HEK293 (cell line): ENCODE results near the gene ECPAS.

Source experiments
- CTCF ChIA-PET: fragments of 350-600 bp; formaldehyde crosslinking; extraction: SDS; loops from one replicate; lab custom pipeline; 2021; ENCODE audit warnings: antibody characterized with exemption; lab: Yijun Ruan, JAX
- POLR2A ChIA-PET: fragments of 300-600 bp; formaldehyde crosslinking; extraction: SDS; loops from one replicate; lab custom pipeline; 2020; ENCODE audit warnings: antibody characterized with exemption, inconsistent platforms; lab: Yijun Ruan, JAX
- H3K27ac ChIP-seq: fragments of 200-500 bp; sonication (Bioruptor generic); 2 replicates; pipeline ENCODE4 v1.5.1; 2014; ENCODE audit warnings: low read depth, low read length, control low read depth, inconsistent platforms; ENCODE audit errors: extremely low read depth
- H3K36me3 ChIP-seq, 2 experiments: fragments of 200-500 bp in 1 of 2; sonication (Bioruptor generic) in 1 of 2; 1 replicate in 1 of 2; 2 replicates in 1 of 2; pipeline ENCODE4 v1.5.1; 2014 to 2017; ENCODE audit warnings: inconsistent platforms in 2 of 2, low read length in 2 of 2; ENCODE audit not compliant: control insufficient read depth in 2 of 2, insufficient read depth in 1 of 2
- H3K4me1 ChIP-seq: fragments of 200-500 bp; sonication (Bioruptor generic); 2 replicates; pipeline ENCODE4 v1.5.1; 2014; ENCODE audit warnings: mild to moderate bottlenecking, low read length, inconsistent platforms; ENCODE audit not compliant: control insufficient read depth, insufficient read depth
- H3K4me3 ChIP-seq: 2 replicates; pipeline ENCODE4 v1.5.1; 2011; ENCODE audit warnings: low read depth, mild to moderate bottlenecking, control low read depth, low read length, moderate library complexity
- H3K9me3 ChIP-seq: fragments of 200-500 bp; sonication (Bioruptor generic); 2 replicates; pipeline ENCODE4 v1.5.1; 2014; ENCODE audit warnings: low read depth, low read length, inconsistent platforms; ENCODE audit not compliant: control insufficient read depth, insufficient read depth
- KLF16 ChIP-seq: fragments of 450-650 bp; formaldehyde crosslinking; IDR thresholded peaks from 2 replicates; pipeline ENCODE4 v1.5.1; 2017; ENCODE audit warnings: missing biosample characterization, missing genetic modification characterization
- MEIS1 ChIP-seq: sonication (generic); formaldehyde crosslinking; IDR thresholded peaks from 2 replicates; pipeline ENCODE4 v1.8.1; 2022; ENCODE audit warnings: missing genetic modification reagents, mild to moderate bottlenecking, borderline replicate concordance
- SETDB1 ChIP-seq: IDR thresholded peaks from one replicate; pipeline ENCODE4 v1.6.1; 2017; ENCODE audit warnings: mild to moderate bottlenecking, low read length, moderate library complexity, mixed read lengths; ENCODE audit not compliant: insufficient read length
- ZBTB48 ChIP-seq: fragments of 450-650 bp; formaldehyde crosslinking; IDR thresholded peaks from 2 replicates; pipeline ENCODE4 v1.5.1; 2016; ENCODE audit warnings: missing biosample characterization, missing genetic modification characterization
- ZBTB8A ChIP-seq: fragments of 450-650 bp; formaldehyde crosslinking; IDR thresholded peaks from 2 replicates; pipeline ENCODE4 v1.5.1; 2016; ENCODE audit warnings: missing biosample characterization, missing genetic modification characterization
- ZNF248 ChIP-seq: fragments of 450-650 bp; formaldehyde crosslinking; IDR thresholded peaks from 2 replicates; pipeline ENCODE4 v1.5.1; 2017; ENCODE audit warnings: missing biosample characterization, missing genetic modification characterization
- ZNF366 ChIP-seq: fragments of 450-650 bp; formaldehyde crosslinking; conservative IDR thresholded peaks from 2 replicates; pipeline ENCODE4 v1.5.1; 2016; ENCODE audit warnings: missing biosample characterization, missing genetic modification characterization
- ZNF394 ChIP-seq: fragments of 450-650 bp; formaldehyde crosslinking; IDR thresholded peaks from 2 replicates; pipeline ENCODE4 v1.5.1; 2016; ENCODE audit warnings: missing biosample characterization, missing genetic modification characterization, mild to moderate bottlenecking, moderate library complexity, borderline replicate concordance
- ZNF521 ChIP-seq: fragments of 450-650 bp; formaldehyde crosslinking; IDR thresholded peaks from 2 replicates; pipeline ENCODE4 v1.5.1; 2017; ENCODE audit warnings: missing biosample characterization, mild to moderate bottlenecking, missing genetic modification characterization
- ZNF558 ChIP-seq: fragments of 450-650 bp; formaldehyde crosslinking; IDR thresholded peaks from 2 replicates; pipeline ENCODE4 v1.5.1; 2016; ENCODE audit warnings: missing biosample characterization, missing genetic modification characterization
- ZNF629 ChIP-seq: fragments of 450-650 bp; formaldehyde crosslinking; IDR thresholded peaks from 2 replicates; pipeline ENCODE4 v1.5.1; 2017; ENCODE audit warnings: missing biosample characterization, missing genetic modification characterization
- ZNF76 ChIP-seq: fragments of 450-650 bp; formaldehyde crosslinking; IDR thresholded peaks from 2 replicates; pipeline ENCODE4; 2016; ENCODE audit warnings: low read depth, missing biosample characterization, missing genetic modification characterization, borderline replicate concordance
- ZNF792 ChIP-seq: fragments of 450-650 bp; formaldehyde crosslinking; IDR thresholded peaks from 2 replicates; pipeline ENCODE4 v1.5.1; 2016; ENCODE audit warnings: missing biosample characterization, missing genetic modification characterization
- ZXDB ChIP-seq: fragments of 450-650 bp; formaldehyde crosslinking; IDR thresholded peaks from 2 replicates; pipeline ENCODE4 v1.5.1; 2016; ENCODE audit warnings: missing biosample characterization, missing genetic modification characterization
- TF ChIP-seq, protein P1 (sequence below): fragments of 450-650 bp; formaldehyde crosslinking; IDR thresholded peaks from 2 replicates; pipeline ENCODE4 v1.5.1; 2017; ENCODE audit warnings: missing biosample characterization, missing genetic modification characterization
- TF ChIP-seq, protein P2 (sequence below): fragments of 450-650 bp; formaldehyde crosslinking; IDR thresholded peaks from 2 replicates; pipeline ENCODE4 v1.5.1; 2016; ENCODE audit warnings: missing biosample characterization, missing genetic modification characterization
- TF ChIP-seq, protein P3 (sequence below): fragments of 450-650 bp; formaldehyde crosslinking; IDR thresholded peaks from 2 replicates; pipeline ENCODE4 v1.5.1; 2016; ENCODE audit warnings: missing biosample characterization, missing genetic modification characterization
- TF ChIP-seq, protein P4 (sequence below): fragments of 450-650 bp; formaldehyde crosslinking; IDR thresholded peaks from 2 replicates; pipeline ENCODE4 v1.5.1; 2016; ENCODE audit warnings: missing biosample characterization, missing genetic modification characterization, low read depth

ECPAS gene

DNA sequence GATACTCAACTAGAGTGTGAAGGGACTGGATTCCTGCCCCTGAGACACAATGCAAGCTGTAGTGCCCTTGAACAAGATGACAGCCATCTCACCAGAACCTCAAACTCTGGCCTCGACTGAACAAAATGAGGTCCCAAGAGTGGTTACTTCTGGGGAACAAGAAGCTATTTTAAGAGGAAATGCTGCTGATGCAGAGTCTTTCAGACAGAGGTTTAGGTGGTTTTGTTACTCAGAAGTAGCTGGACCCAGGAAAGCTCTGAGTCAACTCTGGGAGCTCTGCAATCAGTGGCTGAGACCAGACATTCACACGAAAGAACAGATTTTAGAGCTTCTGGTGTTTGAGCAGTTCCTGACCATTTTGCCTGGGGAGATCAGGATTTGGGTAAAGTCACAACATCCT lies 43.2 kb upstream of the ECPAS start:
- CTCF ChIA-PET = interaction anchor here (0.7 kb wide), 1 partner anchor 228 kb away, joined by 3 read pairs; no protein-coding TSS in a partner anchor
- H3K27ac ChIP-seq = no peak overlapping the region
- 0 out of 2 replicates have a peak, but pooled peaks cover 2% of the 10 kb centered on the region for H3K4me1 ChIP-seq
- POLR2A ChIA-PET = no interaction called here
- H3K36me3 ChIP-seq = peaks cover 6 to 51% of the 10 kb centered on the region in 2 experiments; a peak in 2 of 3 replicates
- TF ChIP-seq, protein P1, sequence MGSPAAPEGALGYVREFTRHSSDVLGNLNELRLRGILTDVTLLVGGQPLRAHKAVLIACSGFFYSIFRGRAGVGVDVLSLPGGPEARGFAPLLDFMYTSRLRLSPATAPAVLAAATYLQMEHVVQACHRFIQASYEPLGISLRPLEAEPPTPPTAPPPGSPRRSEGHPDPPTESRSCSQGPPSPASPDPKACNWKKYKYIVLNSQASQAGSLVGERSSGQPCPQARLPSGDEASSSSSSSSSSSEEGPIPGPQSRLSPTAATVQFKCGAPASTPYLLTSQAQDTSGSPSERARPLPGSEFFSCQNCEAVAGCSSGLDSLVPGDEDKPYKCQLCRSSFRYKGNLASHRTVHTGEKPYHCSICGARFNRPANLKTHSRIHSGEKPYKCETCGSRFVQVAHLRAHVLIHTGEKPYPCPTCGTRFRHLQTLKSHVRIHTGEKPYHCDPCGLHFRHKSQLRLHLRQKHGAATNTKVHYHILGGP (tag by site-specific recombination) = no peak
- no peak for TF ChIP-seq ZNF629 (tag by site-specific recombination)
- TF ChIP-seq, protein P2, sequence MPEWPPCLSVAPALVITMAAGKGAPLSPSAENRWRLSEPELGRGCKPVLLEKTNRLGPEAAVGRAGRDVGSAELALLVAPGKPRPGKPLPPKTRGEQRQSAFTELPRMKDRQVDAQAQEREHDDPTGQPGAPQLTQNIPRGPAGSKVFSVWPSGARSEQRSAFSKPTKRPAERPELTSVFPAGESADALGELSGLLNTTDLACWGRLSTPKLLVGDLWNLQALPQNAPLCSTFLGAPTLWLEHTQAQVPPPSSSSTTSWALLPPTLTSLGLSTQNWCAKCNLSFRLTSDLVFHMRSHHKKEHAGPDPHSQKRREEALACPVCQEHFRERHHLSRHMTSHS (tag by site-specific recombination) = no peak
- TF ChIP-seq ZNF366 (tag by site-specific recombination) = no peak
- TF ChIP-seq ZXDB (tag by site-specific recombination) = no peak
- TF ChIP-seq KLF16 (tag by site-specific recombination) = no peak
- no peak for TF ChIP-seq ZNF76 (tag by site-specific recombination)
- no peak for TF ChIP-seq MEIS1 (CRISPR knock-in tag)
- TF ChIP-seq SETDB1 = no peak
- no peak for TF ChIP-seq ZNF521 (tag by site-specific recombination)
- TF ChIP-seq ZBTB8A (tag by site-specific recombination) = no peak
- no peak for TF ChIP-seq ZNF792 (tag by site-specific recombination)
- TF ChIP-seq ZBTB48 (tag by site-specific recombination) = no peak
- TF ChIP-seq, protein P3, sequence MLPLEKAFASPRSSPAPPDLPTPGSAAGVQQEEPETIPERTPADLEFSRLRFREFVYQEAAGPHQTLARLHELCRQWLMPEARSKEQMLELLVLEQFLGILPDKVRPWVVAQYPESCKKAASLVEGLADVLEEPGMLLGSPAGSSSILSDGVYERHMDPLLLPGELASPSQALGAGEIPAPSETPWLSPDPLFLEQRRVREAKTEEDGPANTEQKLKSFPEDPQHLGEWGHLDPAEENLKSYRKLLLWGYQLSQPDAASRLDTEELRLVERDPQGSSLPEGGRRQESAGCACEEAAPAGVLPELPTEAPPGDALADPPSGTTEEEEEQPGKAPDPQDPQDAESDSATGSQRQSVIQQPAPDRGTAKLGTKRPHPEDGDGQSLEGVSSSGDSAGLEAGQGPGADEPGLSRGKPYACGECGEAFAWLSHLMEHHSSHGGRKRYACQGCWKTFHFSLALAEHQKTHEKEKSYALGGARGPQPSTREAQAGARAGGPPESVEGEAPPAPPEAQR = no peak
- no peak for TF ChIP-seq ZNF394 (tag by site-specific recombination)
- TF ChIP-seq ZNF558 (tag by site-specific recombination) = no peak
- TF ChIP-seq ZNF248 = no peak
- TF ChIP-seq, protein P4, sequence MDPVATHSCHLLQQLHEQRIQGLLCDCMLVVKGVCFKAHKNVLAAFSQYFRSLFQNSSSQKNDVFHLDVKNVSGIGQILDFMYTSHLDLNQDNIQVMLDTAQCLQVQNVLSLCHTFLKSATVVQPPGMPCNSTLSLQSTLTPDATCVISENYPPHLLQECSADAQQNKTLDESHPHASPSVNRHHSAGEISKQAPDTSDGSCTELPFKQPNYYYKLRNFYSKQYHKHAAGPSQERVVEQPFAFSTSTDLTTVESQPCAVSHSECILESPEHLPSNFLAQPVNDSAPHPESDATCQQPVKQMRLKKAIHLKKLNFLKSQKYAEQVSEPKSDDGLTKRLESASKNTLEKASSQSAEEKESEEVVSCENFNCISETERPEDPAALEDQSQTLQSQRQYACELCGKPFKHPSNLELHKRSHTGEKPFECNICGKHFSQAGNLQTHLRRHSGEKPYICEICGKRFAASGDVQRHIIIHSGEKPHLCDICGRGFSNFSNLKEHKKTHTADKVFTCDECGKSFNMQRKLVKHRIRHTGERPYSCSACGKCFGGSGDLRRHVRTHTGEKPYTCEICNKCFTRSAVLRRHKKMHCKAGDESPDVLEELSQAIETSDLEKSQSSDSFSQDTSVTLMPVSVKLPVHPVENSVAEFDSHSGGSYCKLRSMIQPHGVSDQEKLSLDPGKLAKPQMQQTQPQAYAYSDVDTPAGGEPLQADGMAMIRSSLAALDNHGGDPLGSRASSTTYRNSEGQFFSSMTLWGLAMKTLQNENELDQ (tag by site-specific recombination) = no peak
- no peak overlapping the region for H3K4me3 ChIP-seq
- H3K9me3 ChIP-seq = no peaks in the 10 kb centered on the region
